Frontal cortex (tissue), 4 donors: ENCODE measurements around the gene PCSK6. TPM values are rescaled to one million over a fixed set of nuclear protein-coding genes. Genes with fewer than 3 reads are reported as not detected.

Experiments used
- DNase-seq, 2 donors: peaks; one replicate each; pipeline ENCODE4 v3.0.0; 2012; ENCODE audit warnings: low spot score in 2 of 2
- FAIRE-seq: peaks from 2 replicates; lab custom pipeline; 2012; peaks lifted over from hg19 to GRCh38; lab: Jason Lieb, UNC
- total RNA-seq: library from RNA; depleted of rRNA; stranded (reverse); fragments of >200 nt; gene quantifications from one replicate; pipeline ENCODE4 v1.2.3, GENCODE V29; 2014
- donor health status: control.
- donor health status: control.
- donor health status: control.

The PCSK6 gene
- total RNA-seq, 1 donor from 2014 or later, result 18.3 TPM

GRCh38 chr15:101277943-101278564, 211.5 kb downstream of the PCSK6 start:
- DNase-seq (no peak), FAIRE-seq (no peak)

- FAIRE-seq (no peak), DNase-seq (peak; percentile 88 to 90)
Observed at GRCh38 chr15:101277038-101277822, 212.3 kb downstream of the PCSK6 start, which contains the start of gene SELENOS. Gene SELENOS, minus strand, starts transcription at chr15:101277485. Its CDS starts 68 bp downstream, at chr15:101277417.

- DNase-seq, result no peak
- no peak for FAIRE-seq
Observed at GRCh38 chr15:101276501-101277037, 212.9 kb downstream of the PCSK6 start.

GRCh38 chr15:101275018-101275417, 214.5 kb downstream of the PCSK6 start:
- DNase-seq, result no peak

GRCh38 chr15:101273534-101273933, 216.0 kb downstream of the PCSK6 start:
- FAIRE-seq (no peak), DNase-seq (no peak)

More at GRCh38 chr15:101275018-101275417, 214.5 kb downstream of the PCSK6 start:
- FAIRE-seq, result no peak

GRCh38 chr15:101272584-101272983, 216.9 kb downstream of the PCSK6 start:
- no peak for DNase-seq
- no peak for FAIRE-seq

GRCh38 chr15:101269479-101270223, 219.9 kb downstream of the PCSK6 start:
- no peak for FAIRE-seq
- DNase-seq, result no peak

- FAIRE-seq (no peak), DNase-seq (peak in 1 of 2 donors; percentile 50)
Observed at GRCh38 chr15:101267320-101268104, 222.0 kb downstream of the PCSK6 start.

- DNase-seq (no peak), FAIRE-seq (no peak)
Observed at GRCh38 chr15:101266787-101267186, 222.7 kb downstream of the PCSK6 start.

- FAIRE-seq, result no peak
- DNase-seq, result no peak
Observed at GRCh38 chr15:101266034-101266433, 223.5 kb downstream of the PCSK6 start.

- FAIRE-seq, result no peak
Observed at GRCh38 chr15:101264911-101265641, 224.4 kb downstream of the PCSK6 start.

GRCh38 chr15:101264011-101264410, 225.5 kb downstream of the PCSK6 start:
- DNase-seq (no peak), FAIRE-seq (no peak)

More at GRCh38 chr15:101264911-101265641, 224.4 kb downstream of the PCSK6 start:
- DNase-seq, result no peak

- no peak for FAIRE-seq
Observed at GRCh38 chr15:101262551-101262950, 227.0 kb downstream of the PCSK6 start.

GRCh38 chr15:101258238-101259144, 231.0 kb downstream of the PCSK6 start:
- DNase-seq, result peak; percentile 45 to 58
- FAIRE-seq, result peak; percentile 36

More at GRCh38 chr15:101262551-101262950, 227.0 kb downstream of the PCSK6 start:
- DNase-seq, result no peak

- no peak for FAIRE-seq
- DNase-seq, result no peak
Observed at GRCh38 chr15:101256757-101257156, 232.8 kb downstream of the PCSK6 start.

GRCh38 chr15:101255615-101256241, 233.8 kb downstream of the PCSK6 start:
- DNase-seq, result no peak
- FAIRE-seq, result no peak

GRCh38 chr15:101255051-101255395, 234.5 kb downstream of the PCSK6 start:
- FAIRE-seq, result no peak
- DNase-seq, result no peak
